H1 (cell line): ENCODE data around the gene ETV5. TPM values are rescaled to one million over a fixed set of nuclear protein-coding genes. Genes with fewer than 3 reads are reported as not detected.

Experiments used
- CTBP2 ChIP-seq: IDR thresholded peaks from 2 replicates; pipeline ENCODE4 v1.7.0; 2011; ENCODE audit warnings: borderline replicate concordance, mild to moderate bottlenecking, moderate library complexity, mixed read lengths, low read length; ENCODE audit not compliant: insufficient read depth, insufficient read length
- FOSL1 ChIP-seq: IDR thresholded peaks from 2 replicates; pipeline ENCODE4 v1.6.1; 2011; ENCODE audit warnings: mild to moderate bottlenecking, low read depth, low read length, moderate library complexity; ENCODE audit not compliant: insufficient read depth
- SAP30 ChIP-seq: fragments of 300-600 bp; sonication (generic); IDR thresholded peaks from 2 replicates; pipeline ENCODE4 v1.7.1; 2012; ENCODE audit warnings: low read length, moderate library complexity, mild to moderate bottlenecking, inconsistent platforms; ENCODE audit not compliant: insufficient read depth, insufficient replicate concordance
- SUZ12 ChIP-seq: fragments of 200-600 bp; sonication (generic); IDR thresholded peaks from 2 replicates; pipeline ENCODE4 v1.6.1; 2012; ENCODE audit warnings: mild to moderate bottlenecking, inconsistent platforms, low read length, moderate library complexity, mixed read lengths
- polyA plus RNA-seq, 7 experiments: library from polyadenylated mRNA; depleted of rRNA in 3 of 7; stranded (reverse) in 5 of 7; unstranded in 2 of 7; fragments of >200 nt in 5 of 7; fragments of 200-250 nt in 2 of 7; gene quantifications; 1 replicate in 5 of 7; 2 replicates in 1 of 7; 4 replicates in 1 of 7; pipeline versions ENCODE4 v1.2.1 to v1.2.3, GENCODE V29; 2011 to 2013; ENCODE audit warnings: missing spikeins in 2 of 7, mixed read lengths in 2 of 7
- total RNA-seq: library from RNA; stranded (reverse); fragmentation: NEBNext Ultra II Directional; extraction: Animal tissue kit (Norgen Biotek cat#: 25700); gene quantifications from 2 replicates; pipeline ENCODE4 v1.2.1, GENCODE V29; 2021

ETV5 gene
- total and polyA plus RNA-seq, 2 of the 8 experiments (the other 6 are each of a cell fraction or from before 2014, with no cell fraction given): 13.1 to 36.9 TPM

GRCh38 chr3:186088335-186088734 is 20.6 kb downstream of the ETV5 start (continued):
- TF ChIP-seq SUZ12: no peak
- no peak for TF ChIP-seq CTBP2
- no peak for TF ChIP-seq FOSL1
- TF ChIP-seq SAP30: no peak
- TF ChIP-seq, all 59 proteins: peak for 0
